Inflammatory macrophage (primary cell): ENCODE data around the gene CRACDL.

Source experiments
- DNase-seq, 2 donors: peaks; one replicate each; pipeline ENCODE4 v3.0.0-alpha.2; 2020 to 2022

Gene CRACDL

GRCh38 chr2:98801286-98801685 is 134.7 kb downstream of the CRACDL start:
- no peak for DNase-seq

GRCh38 chr2:98800330-98801064 is 135.5 kb downstream of the CRACDL start:
- DNase-seq, result no peak

GRCh38 chr2:98799375-98800329 is 136.4 kb downstream of the CRACDL start:
- no peak for DNase-seq

- DNase-seq, result no peak
Observed at GRCh38 chr2:98796775-98797544, 139.1 kb downstream of the CRACDL start.

- no peak for DNase-seq
Observed at GRCh38 chr2:98795891-98796676, 139.9 kb downstream of the CRACDL start.

GRCh38 chr2:98793897-98794830 is 141.9 kb downstream of the CRACDL start:
- DNase-seq, result no peak

GRCh38 chr2:98793275-98793674 is 142.8 kb downstream of the CRACDL start:
- no peak for DNase-seq

GRCh38 chr2:98790221-98790620 is 145.8 kb downstream of the CRACDL start:
- no peak for DNase-seq

- DNase-seq, result no peak
Observed at GRCh38 chr2:98787700-98788099, 148.3 kb downstream of the CRACDL start.

- DNase-seq, result no peak
Observed at GRCh38 chr2:98786179-98786578, 149.8 kb downstream of the CRACDL start.

- no peak for DNase-seq
Observed at GRCh38 chr2:98782570-98782969, 153.5 kb downstream of the CRACDL start.

- no peak for DNase-seq
Observed at GRCh38 chr2:98781822-98782221, 154.2 kb downstream of the CRACDL start.

- no peak for DNase-seq
Observed at GRCh38 chr2:98778741-98779483, 157.1 kb downstream of the CRACDL start.

- DNase-seq, result no peak
Observed at GRCh38 chr2:98778151-98778550, 157.9 kb downstream of the CRACDL start.

- DNase-seq, result no peak
Observed at GRCh38 chr2:98777710-98778109, 158.3 kb downstream of the CRACDL start.

GRCh38 chr2:98777076-98777475 is 158.9 kb downstream of the CRACDL start:
- no peak for DNase-seq

GRCh38 chr2:98776136-98776535 is 159.9 kb downstream of the CRACDL start:
- DNase-seq, result no peak

GRCh38 chr2:98775146-98775986 is 160.7 kb downstream of the CRACDL start:
- DNase-seq, result no peak

- no peak for DNase-seq
Observed at GRCh38 chr2:98773907-98774306, 162.1 kb downstream of the CRACDL start.
